ENCODE results near the gene CPA4. TPM values are rescaled to one million over a fixed set of nuclear protein-coding genes. Genes with fewer than 3 reads are reported as not detected.

Gene CPA4
- total and polyA plus RNA-seq, 2 experiments from 2014 or later: 8.6 to 10.4 TPM

DNA sequence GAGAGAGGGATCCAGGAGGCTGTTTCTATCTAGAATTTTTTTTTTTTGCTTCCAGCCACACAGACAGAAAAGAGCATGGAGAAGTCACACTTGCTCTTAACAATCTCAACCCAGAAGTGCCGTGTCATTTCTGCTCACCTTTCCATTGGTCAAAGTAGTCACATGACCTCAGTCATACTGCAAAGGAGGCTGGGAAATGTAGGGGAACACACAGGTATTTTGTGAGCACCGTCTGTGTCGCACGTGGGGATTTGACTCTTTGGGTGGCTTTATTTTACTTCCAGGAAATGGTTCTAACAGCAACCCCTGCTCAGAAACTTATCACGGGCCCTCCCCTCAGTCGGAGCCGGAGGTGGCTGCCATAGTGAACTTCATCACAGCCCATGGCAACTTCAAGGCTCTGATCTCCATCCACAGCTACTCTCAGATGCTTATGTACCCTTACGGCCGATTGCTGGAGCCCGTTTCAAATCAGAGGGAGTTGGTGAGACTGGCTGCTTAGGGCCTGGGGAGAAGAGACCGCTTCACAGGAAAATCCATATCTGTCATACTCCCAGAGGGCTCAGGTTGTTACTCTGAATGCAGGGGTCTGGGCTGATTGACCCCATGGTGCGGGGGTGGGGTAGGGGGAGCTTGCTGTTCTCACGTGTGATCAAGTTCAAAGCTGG lies 74.3 kb downstream of the CPA4 start:
- in situ Hi-C loops (cut with MboI): no loop called here
- Histone ChIP-seq H4K20me1 (ENCODE audit: insufficient read depth) (no peaks in the 10 kb centered on the region), H3F3A (ENCODE audit: insufficient read depth) (peaks cover 41% of the 10 kb centered on the region), H3K4me2 (ENCODE audit: unreplicated experiment) (no peak overlapping the region), H3K4me3 (no peak overlapping the region), H3K4me1 (ENCODE audit: insufficient read depth) (peaks cover 76% of the 10 kb centered on the region), H3K9me3 (ENCODE audit: low read depth) (no peaks in the 10 kb centered on the region), H3K79me2 (ENCODE audit: insufficient read depth) (no peaks in the 10 kb centered on the region), H3K36me3 (ENCODE audit: low read depth) (no peaks in the 10 kb centered on the region), H2AFZ (no peak overlapping the region), H3K9ac (no peak overlapping the region), H3K9me2 (ENCODE audit: insufficient read depth) (no peaks in the 10 kb centered on the region), H3K27me3 (replicated peaks; ENCODE audit: insufficient read depth) (no peaks in the 10 kb centered on the region), H3K27ac (no peak overlapping the region)
- TF ChIP-seq EZH2phosphoT487 (IDR thresholded peaks at IDR 0.05; ENCODE audit: insufficient read depth, low read depth): no peak
- no peak for TF ChIP-seq EZH2 (IDR thresholded peaks at IDR 0.05; ENCODE audit: insufficient read depth, poor library complexity, severe bottlenecking)
- 88 to 89% methylated on average over 13 of the region's 13 CpGs for WGBS, 2 experiments (ENCODE audit: low coverage in 1 of 2, low lambda C conversion rate in 2 of 2, missing lambda C conversion rate in 2 of 2)
- no peak for DNase-seq

DNA sequence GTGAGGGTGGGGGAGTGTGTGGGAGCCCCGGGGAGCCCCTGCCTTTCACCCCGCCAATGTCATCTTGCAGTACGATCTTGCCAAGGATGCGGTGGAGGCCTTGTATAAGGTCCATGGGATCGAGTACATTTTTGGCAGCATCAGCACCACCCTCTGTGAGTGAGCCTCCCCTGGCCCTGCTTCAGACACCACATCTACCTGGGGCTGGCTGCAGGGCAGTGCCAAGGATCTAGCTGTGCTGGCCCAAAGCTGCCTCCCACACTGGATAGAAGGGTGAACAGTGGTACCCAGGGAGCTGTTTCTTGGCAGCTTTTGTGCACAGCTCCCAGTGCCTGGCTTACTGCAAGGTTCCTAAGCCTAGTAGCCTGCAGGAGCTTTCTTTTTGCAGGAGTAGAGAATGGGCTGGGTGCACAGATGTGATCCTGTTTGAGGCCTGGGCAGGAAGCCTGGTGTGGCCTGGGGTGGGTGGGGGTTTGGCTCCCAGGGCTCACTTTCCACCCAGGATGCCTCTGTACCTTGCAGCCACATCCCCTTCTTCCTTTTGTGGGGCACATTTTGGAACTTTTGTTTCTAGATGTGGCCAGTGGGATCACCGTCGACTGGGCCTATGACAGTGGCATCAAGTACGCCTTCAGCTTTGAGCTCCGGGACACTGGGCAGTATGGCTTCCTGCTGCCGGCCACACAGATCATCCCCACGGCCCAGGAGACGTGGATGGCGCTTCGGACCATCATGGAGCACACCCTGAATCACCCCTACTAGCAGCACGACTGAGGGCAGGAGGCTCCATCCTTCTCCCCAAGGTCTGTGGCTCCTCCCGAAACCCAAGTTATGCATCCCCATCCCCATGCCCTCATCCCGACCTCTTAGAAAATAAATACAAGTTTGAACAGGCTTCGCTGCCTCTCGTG lies 75.1 kb downstream of the CPA4 start:
- Histone ChIP-seq H3K79me2 (ENCODE audit: insufficient read depth) (no peaks in the 10 kb centered on the region), H3K9me3 (ENCODE audit: low read depth) (no peaks in the 10 kb centered on the region), H3K27me3 (replicated peaks; ENCODE audit: insufficient read depth) (no peaks in the 10 kb centered on the region), H3K27ac (no peak overlapping the region), H3K36me3 (ENCODE audit: low read depth) (no peaks in the 10 kb centered on the region), H3K4me3 (no peak overlapping the region), H4K20me1 (ENCODE audit: insufficient read depth) (no peaks in the 10 kb centered on the region), H3F3A (ENCODE audit: insufficient read depth) (peaks cover 49% of the 10 kb centered on the region), H3K4me1 (ENCODE audit: insufficient read depth) (peaks cover 82% of the 10 kb centered on the region), H3K4me2 (ENCODE audit: unreplicated experiment) (no peak overlapping the region), H2AFZ (no peak overlapping the region), H3K9ac (no peak overlapping the region), H3K9me2 (ENCODE audit: insufficient read depth) (no peaks in the 10 kb centered on the region)
- DNase-seq: no peak
- WGBS, 2 experiments (ENCODE audit: low coverage in 1 of 2, low lambda C conversion rate in 2 of 2, missing lambda C conversion rate in 2 of 2): 94 to 95% methylated on average over 15 to 19 of the region's 19 CpGs
- TF ChIP-seq EZH2phosphoT487 (IDR thresholded peaks at IDR 0.05; ENCODE audit: insufficient read depth, low read depth) (no peak), EZH2 (IDR thresholded peaks at IDR 0.05; ENCODE audit: insufficient read depth, poor library complexity, severe bottlenecking) (no peak)
- in situ Hi-C loops (cut with MboI): no loop called here

- Histone ChIP-seq H3K36me3 (ENCODE audit: low read depth) (no peaks in the 10 kb centered on the region), H3K9me3 (ENCODE audit: low read depth) (no peaks in the 10 kb centered on the region), H3F3A (ENCODE audit: insufficient read depth) (peaks cover 52% of the 10 kb centered on the region), H3K9me2 (ENCODE audit: insufficient read depth) (no peaks in the 10 kb centered on the region), H3K4me2 (ENCODE audit: unreplicated experiment) (peak overlapping the region; percentile 6), H3K9ac (peak overlapping the region; percentile 13; the same call in 1 of the 2 replicates), H3K27me3 (replicated peaks; ENCODE audit: insufficient read depth) (no peaks in the 10 kb centered on the region), H3K4me3 (no peak overlapping the region), H3K79me2 (ENCODE audit: insufficient read depth) (no peaks in the 10 kb centered on the region), H4K20me1 (ENCODE audit: insufficient read depth) (no peaks in the 10 kb centered on the region), H2AFZ (0 out of 2 replicates have a peak overlapping the region, but pooled peaks have one; percentile 4), H3K4me1 (ENCODE audit: insufficient read depth) (peaks cover 83% of the 10 kb centered on the region), H3K27ac (peak overlapping the region; percentile 50)
- peak; percentile 84 for DNase-seq
- 14% methylated on average over 10 of the region's 10 CpGs for WGBS, 2 experiments (ENCODE audit: low coverage in 1 of 2, low lambda C conversion rate in 2 of 2, missing lambda C conversion rate in 2 of 2)
- no peak for TF ChIP-seq EZH2 (IDR thresholded peaks at IDR 0.05; ENCODE audit: insufficient read depth, poor library complexity, severe bottlenecking)
- TF ChIP-seq EZH2phosphoT487 (IDR thresholded peaks at IDR 0.05; ENCODE audit: insufficient read depth, low read depth): no peak
- in situ Hi-C loops (cut with MboI): no loop called here
Measured at GRCh38 chr7:130369110-130369711, 76.2 kb downstream of the CPA4 start.

GRCh38 chr7:130369831-130370550 lies 77.0 kb downstream of the CPA4 start:
- no peak overlapping the region for H3K4me3 ChIP-seq
- no peak for TF ChIP-seq EZH2 (IDR thresholded peaks at IDR 0.05; ENCODE audit: insufficient read depth, poor library complexity, severe bottlenecking)
- H3K9ac ChIP-seq: 0 out of 2 replicates have a peak overlapping the region, but pooled peaks have one; percentile 4
- H4K20me1 ChIP-seq (ENCODE audit: insufficient read depth): no peaks in the 10 kb centered on the region
- H3K9me2 ChIP-seq (ENCODE audit: insufficient read depth): no peaks in the 10 kb centered on the region
- H2AFZ ChIP-seq: no peak overlapping the region
- H3K4me2 ChIP-seq (ENCODE audit: unreplicated experiment): peak overlapping the region; percentile 6
- DNase-seq: peak; percentile 46
- H3K9me3 ChIP-seq (ENCODE audit: low read depth): no peaks in the 10 kb centered on the region
- no peaks in the 10 kb centered on the region for H3K27me3 ChIP-seq (replicated peaks; ENCODE audit: insufficient read depth)
- H3K79me2 ChIP-seq (ENCODE audit: insufficient read depth): no peaks in the 10 kb centered on the region
- WGBS, 2 experiments (ENCODE audit: low coverage in 1 of 2, low lambda C conversion rate in 2 of 2, missing lambda C conversion rate in 2 of 2): 49 to 54% methylated on average over 3 of the region's 3 CpGs
- peaks cover 47% of the 10 kb centered on the region for H3F3A ChIP-seq (ENCODE audit: insufficient read depth)
- in situ Hi-C loops (cut with MboI): no loop called here
- H3K27ac ChIP-seq: peak overlapping the region; percentile 50
- H3K4me1 ChIP-seq (ENCODE audit: insufficient read depth): peaks cover 77% of the 10 kb centered on the region
- H3K36me3 ChIP-seq (ENCODE audit: low read depth): no peaks in the 10 kb centered on the region
